WTC11 (cell line): ENCODE results near the gene RMDN3. TPM values are rescaled to one million over a fixed set of nuclear protein-coding genes. Genes with fewer than 3 reads are reported as not detected.

Source experiments
- AR ChIP-seq: fragments of 250-450 bp; sonication (Bioruptor Pico); IDR thresholded peaks from 2 replicates; pipeline ENCODE4 v1.9.0; 2021; ENCODE audit warnings: mild to moderate bottlenecking
- CREM ChIP-seq: sonication (generic); formaldehyde crosslinking; IDR thresholded peaks from 2 replicates; pipeline ENCODE4 v1.8.1; 2022; ENCODE audit warnings: mild to moderate bottlenecking, missing genetic modification reagents, moderate library complexity
- E2F5 ChIP-seq: sonication (generic); formaldehyde crosslinking; IDR thresholded peaks from 2 replicates; pipeline ENCODE4 v1.8.1; 2022; ENCODE audit warnings: mild to moderate bottlenecking, moderate library complexity, missing genetic modification reagents
- ESRRA ChIP-seq: sonication (generic); formaldehyde crosslinking; IDR thresholded peaks from 2 replicates; pipeline ENCODE4 v1.8.1; 2022; ENCODE audit warnings: mild to moderate bottlenecking, missing genetic modification reagents, borderline replicate concordance
- FOXK1 ChIP-seq: sonication (generic); formaldehyde crosslinking; IDR thresholded peaks from 2 replicates; pipeline ENCODE4 v1.8.0; 2022; ENCODE audit warnings: mild to moderate bottlenecking, moderate library complexity, missing genetic modification reagents
- GRHL2 ChIP-seq: fragments of 250-450 bp; sonication (Bioruptor Pico); IDR thresholded peaks from 2 replicates; pipeline ENCODE4 v1.8.0; 2022; ENCODE audit warnings: mild to moderate bottlenecking, moderate library complexity; ENCODE audit not compliant: insufficient replicate concordance, severe bottlenecking
- HMGA2 ChIP-seq: fragments of 250-450 bp; sonication (Bioruptor Pico); IDR thresholded peaks from 2 replicates; pipeline ENCODE4 v1.4.0; 2021; ENCODE audit warnings: mild to moderate bottlenecking, moderate library complexity
- JAZF1 ChIP-seq: fragments of 250-450 bp; sonication (Bioruptor Pico); IDR thresholded peaks from 2 replicates; pipeline ENCODE4 v1.9.0; 2021; ENCODE audit warnings: moderate library complexity, mild to moderate bottlenecking, inconsistent platforms
- KAT7 ChIP-seq: sonication (generic); formaldehyde crosslinking; IDR thresholded peaks from 2 replicates; pipeline ENCODE4 v1.8.1; 2023; ENCODE audit warnings: missing genetic modification reagents, mild to moderate bottlenecking, borderline replicate concordance
- MXD4 ChIP-seq: fragments of 250-450 bp; sonication (Bioruptor Pico); IDR thresholded peaks from 2 replicates; pipeline ENCODE4 v1.8.0; 2021; ENCODE audit warnings: mild to moderate bottlenecking, moderate library complexity, borderline replicate concordance
- NFATC4 ChIP-seq: fragments of 250-450 bp; sonication (Bioruptor Pico); IDR thresholded peaks from 2 replicates; pipeline ENCODE4 v1.9.0; 2021; ENCODE audit warnings: mild to moderate bottlenecking
- NFE2L1 ChIP-seq: sonication (generic); formaldehyde crosslinking; IDR thresholded peaks from 2 replicates; pipeline ENCODE4 v1.8.1; 2023; ENCODE audit warnings: missing genetic modification reagents
- NFYB ChIP-seq: sonication (generic); formaldehyde crosslinking; conservative IDR thresholded peaks from 2 replicates; pipeline ENCODE4 v1.8.0; 2022; ENCODE audit warnings: low read depth, missing genetic modification reagents
- NR2C2 ChIP-seq: sonication (generic); formaldehyde crosslinking; IDR thresholded peaks from 2 replicates; pipeline ENCODE4 v1.8.0; 2022; ENCODE audit warnings: mild to moderate bottlenecking, missing genetic modification reagents
- PREB ChIP-seq: sonication (generic); formaldehyde crosslinking; IDR thresholded peaks from 2 replicates; pipeline ENCODE4 v1.8.1; 2022; ENCODE audit warnings: mild to moderate bottlenecking, missing genetic modification reagents, moderate library complexity, borderline replicate concordance
- SMAD3 ChIP-seq: sonication (generic); formaldehyde crosslinking; IDR thresholded peaks from 2 replicates; pipeline ENCODE4 v1.8.0; 2022; ENCODE audit warnings: missing genetic modification reagents, mild to moderate bottlenecking, borderline replicate concordance
- SOX15 ChIP-seq: fragments of 250-450 bp; sonication (Bioruptor Pico); IDR thresholded peaks from 2 replicates; pipeline ENCODE4 v1.9.0; 2021; ENCODE audit warnings: mild to moderate bottlenecking
- SP1 ChIP-seq: sonication (generic); formaldehyde crosslinking; conservative IDR thresholded peaks from 2 replicates; pipeline ENCODE4 v1.8.1; 2022; ENCODE audit warnings: missing genetic modification reagents
- STAT6 ChIP-seq: sonication (generic); formaldehyde crosslinking; conservative IDR thresholded peaks from 2 replicates; pipeline ENCODE4 v1.8.1; 2023; ENCODE audit warnings: mild to moderate bottlenecking, low read depth, missing genetic modification reagents, moderate library complexity
- TEAD1 ChIP-seq: sonication (generic); formaldehyde crosslinking; IDR thresholded peaks from 2 replicates; pipeline ENCODE4 v1.8.0; 2022; ENCODE audit warnings: mild to moderate bottlenecking, missing genetic modification reagents
- ZBTB21 ChIP-seq: sonication (generic); formaldehyde crosslinking; IDR thresholded peaks from 2 replicates; pipeline ENCODE4 v1.8.1; 2023; ENCODE audit warnings: mild to moderate bottlenecking, missing genetic modification reagents, borderline replicate concordance
- ZBTB43 ChIP-seq: sonication (generic); formaldehyde crosslinking; IDR thresholded peaks from 2 replicates; pipeline ENCODE4 v1.8.1; 2023; ENCODE audit warnings: mild to moderate bottlenecking, missing genetic modification reagents
- ZNF317 ChIP-seq: sonication (generic); formaldehyde crosslinking; IDR thresholded peaks from 2 replicates; pipeline ENCODE4 v1.8.1; 2023; ENCODE audit warnings: low read depth, mild to moderate bottlenecking, moderate library complexity, missing genetic modification reagents, borderline replicate concordance
- ZNF416 ChIP-seq: fragments of 250-450 bp; sonication (Bioruptor Pico); IDR thresholded peaks from 2 replicates; pipeline ENCODE4 v1.9.0; 2021; ENCODE audit warnings: mild to moderate bottlenecking, inconsistent platforms
- ZSCAN18 ChIP-seq: fragments of 250-450 bp; sonication (Bioruptor Pico); IDR thresholded peaks from 2 replicates; pipeline ENCODE4 v2.1.2; 2022; ENCODE audit warnings: mild to moderate bottlenecking, moderate library complexity
- total RNA-seq: library from RNA; stranded (reverse); gene quantifications from 3 replicates; pipeline ENCODE4 v1.2.3, GENCODE V29; 2021

Gene RMDN3
- total RNA-seq, 1 experiment from 2014 or later: 22.8 TPM

GRCh38 chr15:40694688-40695468, 60.2 kb downstream of the RMDN3 start, which contains the start of gene RAD51 (continued):
- TF ChIP-seq NR2C2 (CRISPR knock-in tag) (peak; percentile 62), STAT6 (no peak), NFATC4 (CRISPR knock-in tag) (no peak), NFYB (CRISPR knock-in tag) (no peak; the same call in 1 of the 2 replicates), JAZF1 (CRISPR knock-in tag) (no peak), PREB (CRISPR knock-in tag) (no peak), ZNF416 (peak; percentile 63; the same call in 1 of the 2 replicates), MXD4 (no peak), ZBTB21 (CRISPR knock-in tag) (peak; percentile 86; the same call in 1 of the 2 replicates), SMAD3 (CRISPR knock-in tag) (no peak), ZSCAN18 (CRISPR knock-in tag) (no peak), KAT7 (CRISPR knock-in tag) (no peak; the same call in 1 of the 2 replicates), HMGA2 (no peak), GRHL2 (CRISPR knock-in tag) (no peak), SP1 (CRISPR knock-in tag) (peak; percentile 79), NFE2L1 (CRISPR knock-in tag) (peak; percentile 81; the same call in 1 of the 2 replicates), ZBTB43 (CRISPR knock-in tag) (peak; percentile 42; the same call in 1 of the 2 replicates), TEAD1 (CRISPR knock-in tag) (peak; percentile 58; the same call in 1 of the 2 replicates), SOX15 (CRISPR knock-in tag) (no peak), FOXK1 (CRISPR knock-in tag) (peak; percentile 60; the same call in 1 of the 2 replicates), CREM (CRISPR knock-in tag) (peak; percentile 83; the same call in 1 of the 2 replicates), AR (CRISPR knock-in tag) (no peak), E2F5 (peak; percentile 99), ESRRA (no peak; the same call in none of the 2 replicates), ZNF317 (CRISPR knock-in tag) (no peak; the same call in 1 of the 2 replicates)
